Prostate gland (tissue), 2 donors: Measurements from ENCODE around the gene TSPYL1. TPM values are rescaled to one million over a fixed set of nuclear protein-coding genes. Genes with fewer than 3 reads are reported as not detected.

Experiments
- DNase-seq: peaks from one replicate; pipeline ENCODE4 v3.0.0-alpha.2; 2019; ENCODE audit warnings: low spot score
- H3K27ac ChIP-seq, 2 donors: fragments of 200-600 bp; sonication (generic); 2 replicates each; pipeline ENCODE4 v1.5.1; 2017 to 2019
- H3K27me3 ChIP-seq: fragments of 200-600 bp; sonication (generic); replicated peaks from 2 replicates; pipeline ENCODE4 v1.5.1; 2019; ENCODE audit not compliant: insufficient read depth
- H3K36me3 ChIP-seq, 2 donors: fragments of 200-600 bp; sonication (generic); 1 replicate in 1 of 2; 2 replicates in 1 of 2; pipeline versions ENCODE4 v1.5.1 to v1.8.1; 2017 to 2019
- H3K4me1 ChIP-seq: fragments of 200-600 bp; sonication (generic); replicated peaks from 2 replicates; pipeline ENCODE4 v1.5.1; 2019
- H3K4me3 ChIP-seq, 2 donors: fragments of 200-600 bp; sonication (generic); 2 replicates each; pipeline ENCODE4 v1.5.1; 2017 to 2019
- H3K9me3 ChIP-seq: fragments of 200-600 bp; sonication (generic); 2 replicates; pipeline ENCODE4 v1.5.1; 2017
- CTCF ChIP-seq, 4 experiments: fragments of 200-600 bp in 2 of 4; fragments of 450-650 bp in 2 of 4; sonication (generic) in 2 of 4; IDR thresholded peaks; 1 replicate in 3 of 4; 2 replicates in 1 of 4; pipeline ENCODE4 v1.5.1; 2016 to 2019; ENCODE audit warnings: antibody characterized with exemption in 4 of 4, mild to moderate bottlenecking in 2 of 4, moderate library complexity in 2 of 4
- POLR2A ChIP-seq: fragments of 450-650 bp; IDR thresholded peaks from one replicate; pipeline ENCODE4 v1.6.1; 2016; ENCODE audit warnings: antibody characterized with exemption, mild to moderate bottlenecking
- POLR2AphosphoS5 ChIP-seq: sonication (generic); formaldehyde crosslinking; IDR thresholded peaks from one replicate; pipeline ENCODE4 v1.6.1; 2017; ENCODE audit warnings: antibody characterized with exemption
- WGBS: methylation state at CpG from one replicate; pipeline ENCODE4 v1.1.5; 2018; 5-methylcytosine and 5-hydroxymethylcytosine counted together
- intact Hi-C: fragments of 100-400 bp; cut with DNase I; formaldehyde crosslinking; loops from one replicate; pipeline ENCODE4 v1.14.2; 2022
- total RNA-seq, 2 donors: library from RNA; depleted of rRNA; stranded (reverse); fragments of >200 nt; gene quantifications; one replicate each; pipeline ENCODE4 v1.1.0, GENCODE V29; 2016

TSPYL1 gene
- total RNA-seq, 2 donors from 2014 or later: 112 to 159 TPM

DNA sequence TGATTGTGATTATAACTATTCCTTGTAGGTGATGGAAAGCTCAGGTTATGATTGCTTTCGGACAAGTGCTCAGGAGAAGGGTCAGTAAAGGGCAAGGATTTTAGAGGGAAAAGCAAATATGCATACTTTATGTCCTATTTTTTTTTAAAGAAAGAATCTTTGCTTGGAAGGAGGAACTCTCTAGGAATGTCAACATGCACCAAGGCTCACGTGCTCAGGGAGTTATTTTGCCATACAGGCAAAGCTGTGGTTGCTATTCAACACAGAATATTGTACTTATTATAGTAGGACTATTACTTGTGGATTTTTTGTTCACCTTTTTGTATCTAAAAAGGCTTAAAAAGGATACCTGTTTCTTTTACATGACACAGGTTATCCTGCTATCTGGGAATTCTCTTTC, 3.0 kb upstream of the TSPYL1 start:
- no peak overlapping the region for H3K27ac ChIP-seq
- H3K4me1 ChIP-seq: peaks cover 7% of the 10 kb centered on the region
- no peak for DNase-seq
- no peak overlapping the region for H3K4me3 ChIP-seq
- no peaks in the 10 kb centered on the region for H3K27me3 ChIP-seq
- no peak for TF ChIP-seq POLR2AphosphoS5
- intact Hi-C loops: loop anchor here (5.0 to 10.0 kb wide), 2 partner anchors 252 to 290 kb away; partner anchors contain the start of gene RWDD1
- 66% methylated on average over 2 of the region's 2 CpGs for WGBS
- H3K36me3 ChIP-seq: no peaks in the 10 kb centered on the region
- H3K9me3 ChIP-seq: no peaks in the 10 kb centered on the region

GRCh38 chr6:116280933-116281316, 1.2 kb upstream of the TSPYL1 start:
- no peak for DNase-seq

GRCh38 chr6:116280161-116280932, 617 bp upstream of the TSPYL1 start:
- Histone ChIP-seq H3K36me3 (no peaks in the 10 kb centered on the region), H3K27ac (peak overlapping the region; percentile 92 to 99), H3K9me3 (no peaks in the 10 kb centered on the region), H3K4me1 (peaks cover 7% of the 10 kb centered on the region), H3K27me3 (no peaks in the 10 kb centered on the region), H3K4me3 (peak overlapping the region; percentile 82 to 91)
- intact Hi-C loops: loop anchor here (5.0 to 10.0 kb wide), 2 partner anchors 254 to 292 kb away; partner anchors contain the start of gene RWDD1
- 4% methylated on average over 8 of the region's 8 CpGs for WGBS
- TF ChIP-seq POLR2AphosphoS5 (no peak), CTCF (IDR thresholded peaks at IDR 0.05) (no peak), POLR2A (no peak)
- DNase-seq: no peak

More at GRCh38 chr6:116280933-116281316, 1.2 kb upstream of the TSPYL1 start:
- Histone ChIP-seq H3K9me3 (no peaks in the 10 kb centered on the region), H3K36me3 (no peaks in the 10 kb centered on the region), H3K4me1 (peaks cover 7% of the 10 kb centered on the region), H3K27ac (peak overlapping the region; percentile 92 to 99), H3K27me3 (no peaks in the 10 kb centered on the region), H3K4me3 (no peak overlapping the region)
- TF ChIP-seq POLR2AphosphoS5 (no peak), CTCF (IDR thresholded peaks at IDR 0.05) (no peak), POLR2A (no peak)
- intact Hi-C loops: loop anchor here (5.0 to 10.0 kb wide), 2 partner anchors 254 to 291 kb away; partner anchors contain the start of gene RWDD1
- 81% methylated on average over 5 of the region's 5 CpGs for WGBS

- intact Hi-C loops: loop anchor here (5.0 to 10.0 kb wide), 2 partner anchors 233 to 406 kb away; partner anchors contain the start of genes CALHM5 and KPNA5
- Histone ChIP-seq H3K4me1 (peaks cover 7% of the 10 kb centered on the region), H3K27ac (peak overlapping the region; percentile 92 to 99), H3K9me3 (no peaks in the 10 kb centered on the region), H3K27me3 (no peaks in the 10 kb centered on the region), H3K4me3 (peak overlapping the region; percentile 82 to 91), H3K36me3 (no peaks in the 10 kb centered on the region)
- TF ChIP-seq CTCF (IDR thresholded peaks at IDR 0.05) (no peak), POLR2A (no peak), POLR2AphosphoS5 (no peak)
- 4% methylated on average over 12 of the region's 12 CpGs for WGBS
- peak; percentile 57 for DNase-seq
Observed at GRCh38 chr6:116278854-116279231, 887 bp downstream of the TSPYL1 start.

DNA sequence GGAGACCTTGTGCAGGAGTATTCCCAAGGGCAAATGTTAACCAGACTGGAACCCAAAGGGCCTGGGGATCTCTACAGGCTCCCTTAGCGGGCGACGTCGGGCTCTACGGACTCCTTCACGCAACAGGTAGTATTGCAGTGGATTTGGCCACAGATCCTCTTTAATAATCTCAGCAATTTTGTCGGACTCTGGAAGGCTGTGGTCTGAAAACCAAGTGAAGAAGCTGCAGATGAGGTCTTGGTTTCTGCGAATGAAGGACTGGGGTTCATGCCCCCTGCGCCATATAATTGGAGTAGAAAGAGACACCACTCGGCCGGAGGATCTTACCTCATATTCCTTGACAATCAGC, 1.3 kb downstream of the TSPYL1 start:
- Histone ChIP-seq H3K4me1 (peaks cover 7% of the 10 kb centered on the region), H3K36me3 (no peaks in the 10 kb centered on the region), H3K27ac (peak overlapping the region; percentile 92 to 99), H3K4me3 (peak overlapping the region; percentile 82 to 91), H3K9me3 (no peaks in the 10 kb centered on the region), H3K27me3 (no peaks in the 10 kb centered on the region)
- 39% methylated on average over 11 of the region's 11 CpGs for WGBS
- intact Hi-C loops: loop anchor here (5.0 to 10.0 kb wide), 2 partner anchors 234 to 406 kb away; partner anchors contain the start of genes CALHM5 and KPNA5
- TF ChIP-seq POLR2AphosphoS5: no peak
- TF ChIP-seq POLR2A: no peak
- no peak for TF ChIP-seq CTCF (IDR thresholded peaks at IDR 0.05)
- no peak for DNase-seq
